IMR-90 (cell line): Measurements from ENCODE around the gene KRTAP12-3. TPM values are rescaled to one million over a fixed set of nuclear protein-coding genes. Genes with fewer than 3 reads are reported as not detected.
"Not testable (repeated sequence)": the region's sequence is repeated elsewhere in the genome, so short reads cannot be mapped to it uniquely, and the experiment has no call there.

ENCODE experiments used
- ATAC-seq: fragments of 200-7000 bp; cut with Tn5 transposase; 2 replicates; pipeline ENCODE4 v1.9.1; 2020; ENCODE audit warnings: low read depth, mild to moderate bottlenecking, moderate library complexity
- BruUV-seq: library from RNA; stranded (reverse); fragments of 400-500 nt; replicated peaks from 2 replicates; lab custom pipeline; 2021; lab: Mats Ljungman, UMichigan
- CTCF ChIA-PET: fragments of 300-600 bp; formaldehyde crosslinking; extraction: SDS; loops from one replicate; lab custom pipeline; 2021; ENCODE audit warnings: antibody characterized with exemption; lab: Yijun Ruan, JAX
- POLR2A ChIA-PET: fragments of 300-600 bp; sonication (Branson Sonifier 250); formaldehyde crosslinking; loops from one replicate; lab custom pipeline; 2022; ENCODE audit warnings: antibody characterized with exemption; ENCODE audit not compliant: unreplicated experiment; lab: Charles Lee
- DNase-seq: peaks from one replicate; pipeline ENCODE4 v3.0.0; 2013
- H2AFZ ChIP-seq: replicated peaks from 2 replicates; pipeline ENCODE3; 2013; ENCODE audit warnings: low read length, mild to moderate bottlenecking; ENCODE audit not compliant: poor library complexity
- H2AK5ac ChIP-seq: 2 replicates; pipeline ENCODE4 v1.6.1; 2013; ENCODE audit warnings: low read depth, low read length, inconsistent platforms
- H2AK9ac ChIP-seq: replicated peaks from 2 replicates; pipeline ENCODE3; 2013; ENCODE audit warnings: mild to moderate bottlenecking, low read depth, low read length, moderate library complexity; ENCODE audit not compliant: poor library complexity
- H2BK120ac ChIP-seq: 2 replicates; pipeline ENCODE4 v1.6.1; 2013; ENCODE audit warnings: low read depth, low read length, inconsistent platforms
- H2BK15ac ChIP-seq: 3 replicates; pipeline ENCODE4 v1.6.1; 2013; ENCODE audit warnings: low read depth, low read length, inconsistent platforms
- H2BK20ac ChIP-seq: 2 replicates; pipeline ENCODE4 v1.6.1; 2013; ENCODE audit warnings: low read depth, mild to moderate bottlenecking, inconsistent platforms, low read length, moderate library complexity
- H2BK5ac ChIP-seq: 2 replicates; pipeline ENCODE4 v1.6.1; 2013; ENCODE audit warnings: mild to moderate bottlenecking, low read depth, low read length, inconsistent platforms; ENCODE audit not compliant: poor library complexity, severe bottlenecking
- H3K14ac ChIP-seq: replicated peaks from 2 replicates; pipeline ENCODE4 v1.6.1; 2013; ENCODE audit warnings: low read depth, low read length, inconsistent platforms
- H3K18ac ChIP-seq: 2 replicates; pipeline ENCODE4 v1.6.1; 2013; ENCODE audit warnings: low read depth, low read length, control low read depth
- H3K23ac ChIP-seq: 2 replicates; pipeline ENCODE4 v1.6.1; 2013; ENCODE audit warnings: low read depth, low read length, inconsistent platforms
- H3K27ac ChIP-seq: 2 replicates; pipeline ENCODE4 v1.5.1; 2013; ENCODE audit warnings: mild to moderate bottlenecking, control low read depth, low read length; ENCODE audit not compliant: insufficient read depth
- H3K27me3 ChIP-seq: 2 replicates; pipeline ENCODE4 v1.6.1; 2013; ENCODE audit warnings: low read length; ENCODE audit not compliant: control insufficient read depth, insufficient read depth
- H3K36me3 ChIP-seq: 2 replicates; pipeline ENCODE4 v1.6.1; 2013; ENCODE audit warnings: low read length, mixed read lengths; ENCODE audit not compliant: control insufficient read depth, insufficient read depth
- H3K4ac ChIP-seq: 2 replicates; pipeline ENCODE4 v1.6.1; 2013; ENCODE audit warnings: low read depth, low read length, inconsistent platforms
- H3K4me1 ChIP-seq: 2 replicates; pipeline ENCODE4 v1.6.1; 2013; ENCODE audit warnings: low read length, mixed read lengths; ENCODE audit not compliant: control insufficient read depth, insufficient read depth
- H3K4me2 ChIP-seq: 2 replicates; pipeline ENCODE4 v1.6.1; 2013; ENCODE audit warnings: low read depth, mild to moderate bottlenecking, control low read depth, low read length, moderate library complexity
- H3K4me3 ChIP-seq: 2 replicates; pipeline ENCODE4 v1.5.1; 2013; ENCODE audit warnings: low read depth, mild to moderate bottlenecking, control low read depth, low read length, moderate library complexity; ENCODE audit not compliant: insufficient read depth
- H3K56ac ChIP-seq: 2 replicates; pipeline ENCODE4 v1.6.1; 2013; ENCODE audit warnings: low read length, inconsistent platforms; ENCODE audit not compliant: insufficient read depth; ENCODE audit errors: extremely low read depth
- H3K79me1 ChIP-seq, 2 experiments: 2 replicates each; pipeline ENCODE4 v1.6.1; 2013; ENCODE audit warnings: low read length in 2 of 2, inconsistent platforms in 1 of 2, low read depth in 1 of 2
- H3K9ac ChIP-seq: 2 replicates; pipeline ENCODE4 v1.6.1; 2013; ENCODE audit warnings: low read depth, low read length, control low read depth
- H3K9me1 ChIP-seq: 2 replicates; pipeline ENCODE4 v1.6.1; 2013; ENCODE audit warnings: low read length, inconsistent platforms; ENCODE audit not compliant: insufficient read depth
- H3K9me3 ChIP-seq: 2 replicates; pipeline ENCODE4 v1.6.1; 2013; ENCODE audit warnings: low read length; ENCODE audit not compliant: control insufficient read depth, insufficient read depth
- H4K20me1 ChIP-seq: 2 replicates; pipeline ENCODE4 v1.6.1; 2013; ENCODE audit warnings: low read length, inconsistent platforms; ENCODE audit not compliant: insufficient read depth
- H4K5ac ChIP-seq: 2 replicates; pipeline ENCODE4 v1.6.1; 2013; ENCODE audit warnings: mild to moderate bottlenecking, low read depth, low read length, control low read depth
- H4K8ac ChIP-seq, 2 experiments: 2 replicates each; pipeline ENCODE4 v1.6.1; 2013; ENCODE audit warnings: low read depth in 2 of 2, low read length in 2 of 2, control low read depth in 1 of 2, inconsistent platforms in 1 of 2
- H4K91ac ChIP-seq: 2 replicates; pipeline ENCODE4 v1.6.1; 2013; ENCODE audit warnings: low read depth, low read length, inconsistent platforms; ENCODE audit not compliant: insufficient read depth
- BHLHE40 ChIP-seq: fragments of 150-350 bp; IDR thresholded peaks from 2 replicates; pipeline ENCODE4 v1.6.1; 2016; ENCODE audit warnings: mild to moderate bottlenecking, low read depth, low read length
- MAZ ChIP-seq: IDR thresholded peaks from 2 replicates; pipeline ENCODE4 v1.6.1; 2012; ENCODE audit warnings: low read depth, mild to moderate bottlenecking, low read length, improper control_type of control experiment, moderate library complexity, borderline replicate concordance
- SMC3 ChIP-seq: fragments of 150-350 bp; IDR thresholded peaks from 2 replicates; pipeline ENCODE4 v1.6.1; 2016; ENCODE audit warnings: low read depth, mild to moderate bottlenecking, antibody characterized with exemption, low read length, moderate library complexity
- WGBS, 2 experiments: methylation state at CpG; one replicate each; pipeline versions ENCODE4 v1.1.5 to v1.1.7; 2013; ENCODE audit warnings: missing lambda C conversion rate in 2 of 2; ENCODE audit not compliant: insufficient read length in 1 of 2; ENCODE audit errors: extremely low coverage in 2 of 2; 5-methylcytosine and 5-hydroxymethylcytosine counted together
- dilution Hi-C: fragments of 300-500 bp; cut with HindIII; formaldehyde crosslinking; loops from one replicate; pipeline ENCODE4 v1.14.3; 2018; ENCODE audit warnings: low sequenced_read_pairs; ENCODE audit not compliant: unreplicated experiment
- in situ Hi-C: fragments of 300-500 bp; cut with MboI; formaldehyde crosslinking; loops from 3 replicates; pipeline ENCODE4 v1.14.3; 2019; ENCODE audit warnings: low sequenced_read_pairs, inconsistent platforms, mixed read lengths
- intact Hi-C: fragments of 100-400 bp; cut with micrococcal nuclease; formaldehyde crosslinking; loops from 2 replicates; pipeline ENCODE4 v1.10.0; 2022
- polyA plus RNA-seq, 3 experiments: library from polyadenylated mRNA; depleted of rRNA; stranded (reverse); fragments of >200 nt; gene quantifications; 2 replicates each; pipeline ENCODE4 v1.2.3, GENCODE V29; 2012; ENCODE audit warnings: low replicate concordance in 1 of 3
- total RNA-seq: library from RNA; depleted of rRNA; stranded (reverse); fragments of >200 nt; gene quantifications from 2 replicates; pipeline ENCODE4 v1.2.3, GENCODE V29; 2012
- TF ChIP-seq, protein P1 (sequence below): fragments of 150-350 bp; IDR thresholded peaks from 2 replicates; pipeline ENCODE4 v1.6.1; 2017; ENCODE audit warnings: mild to moderate bottlenecking, antibody characterized with exemption, low read length, low read depth

KRTAP12-3 gene
- total and polyA plus RNA-seq, 2 of the 4 experiments (the other 2 are of a cell fraction): not detected

DNA sequence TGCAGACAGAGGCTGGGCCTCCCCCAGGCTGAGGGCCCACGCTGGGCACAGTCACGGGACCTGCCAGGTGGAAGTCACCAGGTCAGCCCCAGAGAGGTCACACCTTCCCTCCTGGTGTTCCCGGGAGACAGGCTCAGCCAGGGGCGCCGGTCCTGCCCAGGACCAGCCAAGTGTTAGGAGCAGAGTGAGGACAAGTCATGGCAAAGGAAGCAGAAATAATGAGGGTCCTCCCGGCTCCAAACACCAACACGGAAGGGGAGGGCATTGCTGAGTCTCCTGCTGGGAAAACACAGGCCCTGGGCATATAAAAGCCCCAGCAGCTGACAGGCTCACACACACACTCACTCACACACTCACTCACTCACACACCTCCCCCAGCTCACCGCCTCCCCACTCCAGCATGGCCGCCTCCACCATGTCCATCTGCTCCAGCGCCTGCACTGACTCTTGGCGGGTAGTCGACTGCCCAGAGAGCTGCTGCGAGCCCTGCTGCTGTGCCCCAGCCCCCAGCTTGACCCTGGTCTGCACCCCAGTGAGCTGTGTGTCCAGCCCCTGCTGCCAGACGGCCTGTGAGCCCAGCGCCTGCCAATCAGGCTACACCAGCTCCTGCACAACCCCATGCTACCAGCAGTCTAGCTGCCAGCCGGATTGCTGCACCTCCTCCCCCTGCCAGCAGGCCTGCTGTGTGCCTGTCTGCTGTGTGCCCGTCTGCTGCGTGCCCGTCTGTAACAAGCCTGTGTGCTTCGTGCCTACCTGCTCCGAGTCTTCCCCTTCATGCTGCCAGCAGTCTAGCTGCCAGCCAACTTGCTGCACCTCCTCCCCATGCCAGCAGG, 20.5 kb upstream of the KRTAP12-3 start, which contains the start of gene KRTAP10-10:
TSS of gene KRTAP10-10 (plus strand) at position 339 of the 833 bp plus-strand sequence. CDS start at position 401, 62 bp downstream.
- Histone ChIP-seq H3K9me3 (0 out of 2 replicates have a peak, but pooled peaks cover 5% of the 10 kb centered on the region), H4K8ac (no peak within 1 kb of the TSS), H2BK15ac (no peak within 1 kb of the TSS), H3K4me1 (no peaks in the 10 kb centered on the region), H3K4me3 (no peak within 1 kb of the TSS), H2BK120ac (no peak within 1 kb of the TSS), H2AK9ac (no peak within 1 kb of the TSS), H3K36me3 (no peaks in the 10 kb centered on the region), H2AFZ (peak within 1 kb of the TSS; percentile 32), H4K5ac (no peak within 1 kb of the TSS), H2AK5ac (no peak within 1 kb of the TSS), H3K4ac (no peak within 1 kb of the TSS), H4K91ac (no peak within 1 kb of the TSS), H4K20me1 (no peaks in the 10 kb centered on the region), H3K27ac (no peak within 1 kb of the TSS), H3K18ac (no peak within 1 kb of the TSS), H3K14ac (no peak within 1 kb of the TSS), H3K9me1 (no peaks in the 10 kb centered on the region), H2BK5ac (no peak within 1 kb of the TSS), H3K4me2 (no peak within 1 kb of the TSS), H2BK20ac (no peak within 1 kb of the TSS), H3K27me3 (no peaks in the 10 kb centered on the region; the same call in 1 of the 2 replicates), H3K9ac (no peak within 1 kb of the TSS), H3K56ac (no peak within 1 kb of the TSS), H3K79me1 (no peaks in the 10 kb centered on the region), H3K23ac (no peak within 1 kb of the TSS)
- no peak for TF ChIP-seq BHLHE40
- no peak for TF ChIP-seq SMC3
- TF ChIP-seq, protein P1, sequence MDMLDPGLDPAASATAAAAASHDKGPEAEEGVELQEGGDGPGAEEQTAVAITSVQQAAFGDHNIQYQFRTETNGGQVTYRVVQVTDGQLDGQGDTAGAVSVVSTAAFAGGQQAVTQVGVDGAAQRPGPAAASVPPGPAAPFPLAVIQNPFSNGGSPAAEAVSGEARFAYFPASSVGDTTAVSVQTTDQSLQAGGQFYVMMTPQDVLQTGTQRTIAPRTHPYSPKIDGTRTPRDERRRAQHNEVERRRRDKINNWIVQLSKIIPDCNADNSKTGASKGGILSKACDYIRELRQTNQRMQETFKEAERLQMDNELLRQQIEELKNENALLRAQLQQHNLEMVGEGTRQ: no peak
- no peak for TF ChIP-seq MAZ
- ATAC-seq: no peak
- intact Hi-C loops: no loop called here
- WGBS, 2 experiments: 30% methylated on average over 2 of the region's 21 CpGs; no CpG with 5 or more reads in 1 of the 2 experiments
- CTCF ChIA-PET: no interaction called here
- no TSS peak for BruUV-seq
- in situ Hi-C loops: no loop called here
- dilution Hi-C loops: no loop called here
- DNase-seq: no peak
- POLR2A ChIA-PET: no interaction called here

DNA sequence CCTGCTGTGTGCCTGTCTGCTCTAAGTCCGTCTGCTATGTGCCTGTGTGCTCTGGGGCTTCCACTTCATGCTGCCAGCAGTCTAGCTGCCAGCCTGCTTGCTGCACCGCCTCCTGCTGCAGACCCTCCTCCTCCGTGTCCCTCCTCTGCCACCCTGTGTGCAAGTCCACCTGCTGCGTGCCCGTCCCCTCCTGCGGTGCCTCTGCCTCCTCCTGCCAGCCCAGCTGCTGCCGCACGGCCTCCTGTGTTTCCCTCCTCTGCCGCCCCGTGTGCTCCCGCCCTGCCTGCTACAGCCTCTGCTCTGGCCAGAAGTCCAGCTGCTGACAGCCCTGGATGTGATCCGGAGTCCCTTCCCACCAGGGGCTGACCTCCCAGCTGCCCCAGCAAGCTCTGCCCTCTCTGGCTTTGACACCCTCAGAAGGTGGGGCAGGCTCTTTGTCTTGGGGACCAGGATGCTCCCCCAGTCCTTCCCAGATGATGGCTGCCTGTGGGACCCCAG, 19.8 kb upstream of the KRTAP12-3 start:
- H2BK5ac ChIP-seq, H2BK20ac ChIP-seq, H2AK5ac ChIP-seq, H3K4me1 ChIP-seq, H4K8ac ChIP-seq, H4K5ac ChIP-seq, H2AK9ac ChIP-seq, H3K9me3 ChIP-seq, H3K4me3 ChIP-seq, H4K20me1 ChIP-seq, DNase-seq, H3K9me1 ChIP-seq, H2BK120ac ChIP-seq, H3K18ac ChIP-seq, H3K9ac ChIP-seq, CTCF ChIA-PET, dilution Hi-C loops, H3K79me1 ChIP-seq, in situ Hi-C loops, ATAC-seq, H3K4me2 ChIP-seq, H4K91ac ChIP-seq, H3K4ac ChIP-seq, H3K27me3 ChIP-seq, H2AFZ ChIP-seq, intact Hi-C loops, H3K27ac ChIP-seq, H3K14ac ChIP-seq, H3K56ac ChIP-seq, H3K23ac ChIP-seq, BruUV-seq, H2BK15ac ChIP-seq, H3K36me3 ChIP-seq, POLR2A ChIA-PET: not testable (repeated sequence)
- WGBS, 2 experiments: 54% methylated on average over 2 of the region's 12 CpGs; no CpG with 5 or more reads in 1 of the 2 experiments
